Endothelial cell of umbilical vein (primary cell): Measurements from ENCODE around the gene SCN3B. TPM values are rescaled to one million over a fixed set of nuclear protein-coding genes. Genes with fewer than 3 reads are reported as not detected.

Source experiments
- BruUV-seq: library from RNA; stranded (reverse); fragments of 400-500 nt; replicated peaks from 2 replicates; lab custom pipeline; 2021; lab: Mats Ljungman, UMichigan
- CTCF ChIA-PET: fragments of 300-600, 350-600 bp; sonication (Branson Sonifier 250); formaldehyde crosslinking; loops from one replicate; lab custom pipeline; 2021; ENCODE audit warnings: antibody characterized with exemption, inconsistent platforms; lab: Charles Lee
- POLR2A ChIA-PET: fragments of 300-600, 350-600 bp; sonication (Branson Sonifier 250); formaldehyde crosslinking; loops from one replicate; lab custom pipeline; 2021; ENCODE audit warnings: antibody characterized with exemption, inconsistent platforms; lab: Charles Lee
- DNase-seq: peaks from one replicate; pipeline ENCODE4 v3.0.0-alpha.2; 2011; ENCODE audit warnings: low read depth, low spot score
- FAIRE-seq: peaks from 2 replicates; lab custom pipeline; 2011; peaks lifted over from hg19 to GRCh38; lab: Jason Lieb, UNC
- H2AFZ ChIP-seq: 2 replicates; pipeline ENCODE4 v1.6.0; 2012; ENCODE audit warnings: low read depth, low read length, control low read depth, inconsistent platforms
- H3K27ac ChIP-seq: 2 replicates; pipeline ENCODE4 v1.5.1; 2011; ENCODE audit warnings: low read depth, mild to moderate bottlenecking, control low read depth, low read length, moderate library complexity; ENCODE audit not compliant: insufficient read depth
- H3K27me3 ChIP-seq, 2 experiments: 2 replicates each; pipeline versions ENCODE4 v1.6.0 to v1.6.1; 2011; ENCODE audit warnings: low read length in 2 of 2, mixed read lengths in 1 of 2; ENCODE audit not compliant: control insufficient read depth in 2 of 2, insufficient read depth in 2 of 2
- H3K36me3 ChIP-seq, 2 experiments: 2 replicates in 1 of 2; 3 replicates in 1 of 2; pipeline ENCODE4 v1.5.1; 2011; ENCODE audit warnings: low read length in 2 of 2, mild to moderate bottlenecking in 1 of 2, moderate library complexity in 1 of 2; ENCODE audit not compliant: control insufficient read depth in 2 of 2, insufficient read depth in 2 of 2; ENCODE audit errors: extremely low read depth in 1 of 2
- H3K4me1 ChIP-seq: 3 replicates; pipeline ENCODE4 v1.5.1; 2011; ENCODE audit warnings: mild to moderate bottlenecking, low read length; ENCODE audit not compliant: control insufficient read depth, insufficient read depth; ENCODE audit errors: extremely low read depth
- H3K4me2 ChIP-seq: 2 replicates; pipeline ENCODE4 v1.6.1; 2011; ENCODE audit warnings: low read length, control low read depth, mixed read lengths; ENCODE audit not compliant: insufficient read depth
- H3K4me3 ChIP-seq, 3 experiments: fragments of 200-600 bp in 1 of 3; sonication (generic), shearing (Covaris generic) in 1 of 3; replicated peaks in 1 of 3; 2 replicates each; pipeline ENCODE4 v1.5.1; 2011 to 2016; ENCODE audit warnings: control low read depth in 3 of 3, low read length in 3 of 3, mild to moderate bottlenecking in 2 of 3, inconsistent platforms in 1 of 3, low read depth in 1 of 3, moderate library complexity in 1 of 3; ENCODE audit not compliant: insufficient read depth in 1 of 3
- H3K79me2 ChIP-seq: 2 replicates; pipeline ENCODE4 v1.6.0; 2012; ENCODE audit warnings: low read length, inconsistent platforms; ENCODE audit not compliant: control insufficient read depth, insufficient read depth
- H3K9ac ChIP-seq: replicated peaks from 2 replicates; pipeline ENCODE3; 2011; ENCODE audit warnings: low read length, control low read depth; ENCODE audit not compliant: insufficient read depth; ENCODE audit errors: extremely low read depth
- H3K9me1 ChIP-seq: replicated peaks from 3 replicates; pipeline ENCODE4 v1.6.0; 2011; ENCODE audit warnings: mild to moderate bottlenecking, low read length; ENCODE audit not compliant: control insufficient read depth, insufficient read depth; ENCODE audit errors: extremely low read depth
- H3K9me3 ChIP-seq: replicated peaks from 2 replicates; pipeline ENCODE4 v1.5.1; 2012; ENCODE audit warnings: low read length, inconsistent platforms; ENCODE audit not compliant: control insufficient read depth, insufficient read depth
- H4K20me1 ChIP-seq: replicated peaks from 2 replicates; pipeline ENCODE3; 2011; ENCODE audit warnings: mild to moderate bottlenecking, low read length; ENCODE audit not compliant: control insufficient read depth, insufficient read depth; ENCODE audit errors: extremely low read depth
- GATA2 ChIP-seq: IDR thresholded peaks from 2 replicates; pipeline ENCODE4 v1.7.0; 2011; ENCODE audit warnings: low read depth, mild to moderate bottlenecking, moderate library complexity, mixed read lengths, low read length; ENCODE audit not compliant: insufficient read length, insufficient read depth
- JUN ChIP-seq: IDR thresholded peaks from 2 replicates; pipeline ENCODE4 v1.6.1; 2011; ENCODE audit warnings: borderline replicate concordance, low read depth; ENCODE audit not compliant: insufficient read length, insufficient read depth
- MAX ChIP-seq: IDR thresholded peaks from 2 replicates; pipeline ENCODE4 v1.6.1; 2011; ENCODE audit not compliant: insufficient read depth, insufficient read length
- POLR2A ChIP-seq: IDR thresholded peaks from 2 replicates; pipeline ENCODE4 v1.6.1; 2012; ENCODE audit warnings: low read depth, mild to moderate bottlenecking, control low read depth, low read length
- dilution Hi-C: fragments of 300-500 bp; cut with MboI; formaldehyde crosslinking; loops from one replicate; pipeline ENCODE4 v1.15.0; 2019; ENCODE audit warnings: low sequenced_read_pairs; ENCODE audit not compliant: extremely low pct_ligation_motif_present
- intact Hi-C: fragments of 100-400 bp; cut with micrococcal nuclease; formaldehyde crosslinking; loops from one replicate; pipeline ENCODE4 v1.10.0; 2022
- polyA plus RNA-seq, 4 experiments: library from polyadenylated mRNA; depleted of rRNA in 3 of 4; stranded (reverse) in 3 of 4; unstranded in 1 of 4; fragments of >200 nt; gene quantifications; 2 replicates each; pipeline versions ENCODE4 v1.2.1 to v1.2.3, GENCODE V29; 2011 to 2012; ENCODE audit warnings: missing spikeins in 1 of 4
- total RNA-seq: library from RNA; stranded (reverse); gene quantifications from 2 replicates; pipeline ENCODE4 v1.2.3, GENCODE V29; 2021

SCN3B gene
- total and polyA plus RNA-seq, 2 donors (not counting 3 experiments of a cell fraction or from before 2014, with no cell fraction given): 0.72 to 1.4 TPM

GRCh38 chr11:123601136-123601535, 53.3 kb downstream of the SCN3B start:
- CTCF ChIA-PET: interaction anchor here (0.8 kb wide), 1 partner anchor 14 kb away, joined by 3 read pairs; no protein-coding TSS in a partner anchor
- no peaks in the 10 kb centered on the region for H4K20me1 ChIP-seq
- no peak overlapping the region for H3K9ac ChIP-seq
- no peak overlapping the region for H3K4me3 ChIP-seq
- no peak overlapping the region for H3K27ac ChIP-seq
- H3K4me1 ChIP-seq: no peaks in the 10 kb centered on the region
- BruUV-seq: no TSS peak
- intact Hi-C loops (no loop called here), dilution Hi-C loops (no loop called here)
- no peak for TF ChIP-seq MAX
- no peak for FAIRE-seq
- DNase-seq: no peak
- POLR2A ChIA-PET: no interaction called here
- H3K9me1 ChIP-seq: no peaks in the 10 kb centered on the region
- H3K79me2 ChIP-seq: no peaks in the 10 kb centered on the region
- no peak overlapping the region for H2AFZ ChIP-seq
- no peaks in the 10 kb centered on the region for H3K36me3 ChIP-seq
- no peaks in the 10 kb centered on the region for H3K27me3 ChIP-seq
- no peak overlapping the region for H3K4me2 ChIP-seq
- no peaks in the 10 kb centered on the region for H3K9me3 ChIP-seq

GRCh38 chr11:123597859-123598258, 56.6 kb downstream of the SCN3B start:
- Histone ChIP-seq H3K4me3 (no peak overlapping the region), H3K4me1 (no peaks in the 10 kb centered on the region), H3K79me2 (no peaks in the 10 kb centered on the region), H3K9me1 (no peaks in the 10 kb centered on the region), H2AFZ (no peak overlapping the region), H3K9ac (no peak overlapping the region), H3K27me3 (no peaks in the 10 kb centered on the region), H3K36me3 (peaks cover 0 to 2% of the 10 kb centered on the region in 2 experiments), H3K27ac (no peak overlapping the region), H4K20me1 (no peaks in the 10 kb centered on the region), H3K9me3 (no peaks in the 10 kb centered on the region), H3K4me2 (no peak overlapping the region)
- no TSS peak for BruUV-seq
- intact Hi-C loops: no loop called here
- no peak for FAIRE-seq
- no peak for DNase-seq
- ChIA-PET POLR2A (no interaction called here), CTCF (interaction anchor here (1.6 to 1.9 kb wide), 2 partner anchors 17 to 110 kb away, joined by 6 to 7 read pairs; no protein-coding TSS in a partner anchor)
- TF ChIP-seq POLR2A: no peak
- no peak for TF ChIP-seq GATA2
- TF ChIP-seq JUN: no peak
- dilution Hi-C loops: no loop called here
